ENCODE measurements around the gene CCDC13. TPM values are rescaled to one million over a fixed set of nuclear protein-coding genes. Genes with fewer than 3 reads are reported as not detected.

Gene CCDC13
- total RNA-seq, 1 donor from 2014 or later: 0.33 TPM

GRCh38 chr3:42751609-42752008, 21.4 kb downstream of the CCDC13 start:
- H3K36me3 ChIP-seq (ENCODE audit: control insufficient read depth, insufficient read depth, low read length): no peaks in the 10 kb centered on the region
- no peak for TF ChIP-seq CTCF (IDR thresholded peaks at IDR 0.05; ENCODE audit: insufficient read depth, low read length, poor library complexity, severe bottlenecking)
- peaks cover 3% of the 10 kb centered on the region for H3K27me3 ChIP-seq (ENCODE audit: control insufficient read depth, insufficient read depth, low read length)
- no peak for DNase-seq (ENCODE audit: low read depth)
- no peak overlapping the region for H3K4me3 ChIP-seq (ENCODE audit: low read depth, low read length)

- Histone ChIP-seq H3K36me3 (ENCODE audit: control insufficient read depth, insufficient read depth, low read length) (no peaks in the 10 kb centered on the region), H3K4me3 (ENCODE audit: low read depth, low read length) (no peak overlapping the region), H3K27me3 (ENCODE audit: control insufficient read depth, insufficient read depth, low read length) (peaks cover 3% of the 10 kb centered on the region)
- DNase-seq (ENCODE audit: low read depth): no peak
- no peak for TF ChIP-seq CTCF (IDR thresholded peaks at IDR 0.05; ENCODE audit: insufficient read depth, low read length, poor library complexity, severe bottlenecking)
Observed at GRCh38 chr3:42750834-42751233, 22.2 kb downstream of the CCDC13 start.

- peaks cover 3% of the 10 kb centered on the region for H3K27me3 ChIP-seq (ENCODE audit: control insufficient read depth, insufficient read depth, low read length)
- peak; percentile 40 for TF ChIP-seq CTCF (IDR thresholded peaks at IDR 0.05; ENCODE audit: insufficient read depth, low read length, poor library complexity, severe bottlenecking)
- H3K4me3 ChIP-seq (ENCODE audit: low read depth, low read length): no peak overlapping the region
- no peaks in the 10 kb centered on the region for H3K36me3 ChIP-seq (ENCODE audit: control insufficient read depth, insufficient read depth, low read length)
- no peak for DNase-seq (ENCODE audit: low read depth)
Observed at GRCh38 chr3:42749753-42750231, 23.3 kb downstream of the CCDC13 start.

- Histone ChIP-seq H3K4me3 (ENCODE audit: low read depth, low read length) (no peak overlapping the region), H3K36me3 (ENCODE audit: control insufficient read depth, insufficient read depth, low read length) (no peaks in the 10 kb centered on the region), H3K27me3 (ENCODE audit: control insufficient read depth, insufficient read depth, low read length) (peaks cover 3% of the 10 kb centered on the region)
- DNase-seq (ENCODE audit: low read depth): no peak
- no peak for TF ChIP-seq CTCF (IDR thresholded peaks at IDR 0.05; ENCODE audit: insufficient read depth, low read length, poor library complexity, severe bottlenecking)
Observed at GRCh38 chr3:42749025-42749752, 23.9 kb downstream of the CCDC13 start.

- no peak for TF ChIP-seq CTCF (IDR thresholded peaks at IDR 0.05; ENCODE audit: insufficient read depth, low read length, poor library complexity, severe bottlenecking)
Observed at GRCh38 chr3:42747581-42747980, 25.5 kb downstream of the CCDC13 start.

More at GRCh38 chr3:42747581-42747980, 25.5 kb downstream of the CCDC13 start:
- DNase-seq (ENCODE audit: low read depth): no peak
- Histone ChIP-seq H3K36me3 (ENCODE audit: control insufficient read depth, insufficient read depth, low read length) (no peaks in the 10 kb centered on the region), H3K27me3 (ENCODE audit: control insufficient read depth, insufficient read depth, low read length) (peaks cover 3% of the 10 kb centered on the region), H3K4me3 (ENCODE audit: low read depth, low read length) (no peak overlapping the region)

All from kidney epithelial cell (primary cell).